ENCODE measurements around the gene ERGIC1.

- no peak for TF ChIP-seq POLR2A (IDR thresholded peaks at IDR 0.05)
- no peak for TF ChIP-seq CTCF (IDR thresholded peaks at IDR 0.05)
- TF ChIP-seq POLR2AphosphoS5 (IDR thresholded peaks at IDR 0.05), result no peak
These were observed 37.9 kb downstream of the ERGIC1 start for GRCh38 chr5:172871982-172872381.

All from prostate gland (tissue), 2 donors.